HK-2 (cell line): Measurements from ENCODE around the gene PPP1R1B.

ENCODE experiments used
- DNase-seq: peaks from one replicate; pipeline ENCODE4 v3.0.0-alpha.2; 2018; ENCODE audit not compliant: unreplicated experiment

The PPP1R1B gene

DNA sequence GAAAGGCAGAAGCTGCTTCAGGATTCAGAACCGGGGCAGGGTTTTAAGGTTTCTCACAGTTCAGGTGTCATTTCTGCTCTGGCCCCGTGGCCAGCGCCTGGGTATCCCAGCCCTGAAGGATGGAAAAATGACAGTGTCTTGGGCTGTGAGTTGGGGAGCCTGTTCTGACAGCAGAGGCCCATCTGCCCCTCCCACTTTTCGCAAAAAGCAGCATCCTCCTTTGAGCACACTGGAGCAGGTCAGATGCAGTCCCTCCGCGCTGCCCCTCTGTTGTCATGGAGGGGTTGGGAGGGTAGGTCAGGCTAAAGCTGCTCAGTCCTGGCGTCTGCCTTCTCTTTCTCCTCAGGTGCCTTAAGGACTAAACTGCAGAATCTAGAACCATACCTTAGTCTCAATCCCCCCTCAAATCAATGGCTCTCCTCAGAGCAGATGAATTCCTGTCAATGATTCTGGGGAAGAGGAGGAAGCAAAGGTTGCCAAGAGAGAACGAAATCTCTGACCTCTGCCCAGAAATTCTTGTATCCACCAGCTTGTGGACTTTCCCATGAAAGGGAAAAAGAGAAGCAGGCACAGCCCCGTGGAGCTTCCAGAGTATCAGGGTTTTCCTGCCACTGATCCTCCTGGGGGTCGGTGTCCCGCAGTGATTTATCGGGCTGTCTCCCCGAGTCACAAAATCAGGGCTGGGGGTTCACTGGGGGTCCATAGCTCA, 26.3 kb upstream of the PPP1R1B start:
- DNase-seq = no peak

DNA sequence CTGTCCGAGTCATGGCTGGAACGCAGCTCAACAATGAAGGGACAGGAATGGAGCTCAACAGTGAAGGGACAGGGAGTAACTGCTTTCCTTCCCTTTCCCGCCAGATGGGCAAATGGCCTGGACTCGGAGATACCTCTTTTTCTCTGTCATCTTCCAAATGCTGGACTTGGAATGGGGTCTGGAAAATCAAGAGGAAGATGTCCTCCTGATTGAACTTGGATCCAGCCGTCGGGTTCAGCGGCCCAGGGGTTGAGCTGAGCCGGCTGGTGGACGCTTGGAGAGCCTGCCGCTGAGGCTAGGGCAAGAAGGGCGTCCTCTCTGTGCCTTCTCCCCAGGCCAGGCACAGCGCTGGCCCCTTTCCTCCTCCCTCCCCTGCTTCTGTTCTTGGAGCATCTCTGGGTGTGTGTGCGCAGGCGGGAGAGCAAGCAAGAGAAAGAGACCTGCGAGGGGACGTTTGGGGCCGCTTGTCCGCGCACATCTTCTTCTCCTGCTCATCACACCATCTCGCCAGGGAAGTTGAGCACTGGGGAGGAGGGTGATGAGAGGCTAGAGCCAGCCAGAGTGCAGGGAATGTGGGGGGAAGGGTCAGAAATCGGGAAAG, 25.7 kb upstream of the PPP1R1B start:
- no peak for DNase-seq

GRCh38 chr17:39601758-39602532, 24.8 kb upstream of the PPP1R1B start:
- no peak for DNase-seq

- no peak for DNase-seq
Measured at GRCh38 chr17:39602533-39603303, 24.0 kb upstream of the PPP1R1B start.

DNA sequence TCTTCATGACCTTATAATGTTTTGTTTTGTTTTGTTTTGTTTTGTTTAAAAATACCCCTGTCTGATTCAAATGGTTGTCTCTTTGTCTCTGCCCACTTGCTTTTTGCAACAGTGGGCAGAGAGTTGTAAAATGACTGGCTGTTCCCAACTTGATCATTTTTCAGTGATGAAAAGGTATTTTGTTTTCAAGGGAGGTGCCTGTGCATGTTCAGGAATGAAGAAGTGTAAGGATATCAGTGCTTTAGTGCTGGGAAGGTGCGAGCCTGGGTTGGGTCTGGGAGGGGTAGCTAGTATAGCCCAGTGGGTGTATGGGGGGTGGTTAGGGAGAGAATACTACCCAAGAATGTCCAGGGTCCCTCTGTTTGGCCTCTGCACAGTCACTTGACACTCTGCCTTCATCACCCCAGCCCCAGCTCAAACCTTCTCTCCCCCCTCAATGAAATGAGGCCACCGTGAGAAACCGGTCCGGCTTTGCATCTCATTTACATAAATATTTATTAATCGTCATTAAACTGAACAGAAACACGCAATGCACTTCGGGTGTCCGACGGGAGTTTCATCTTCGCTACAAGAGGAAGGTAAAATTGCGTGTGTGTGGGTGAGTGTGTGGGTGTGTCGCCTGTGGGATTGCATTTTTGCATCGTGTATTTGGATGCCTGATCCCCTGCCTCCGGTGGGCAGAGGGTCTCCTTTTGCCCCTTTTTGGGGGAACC, 23.3 kb upstream of the PPP1R1B start:
- no peak for DNase-seq

DNA sequence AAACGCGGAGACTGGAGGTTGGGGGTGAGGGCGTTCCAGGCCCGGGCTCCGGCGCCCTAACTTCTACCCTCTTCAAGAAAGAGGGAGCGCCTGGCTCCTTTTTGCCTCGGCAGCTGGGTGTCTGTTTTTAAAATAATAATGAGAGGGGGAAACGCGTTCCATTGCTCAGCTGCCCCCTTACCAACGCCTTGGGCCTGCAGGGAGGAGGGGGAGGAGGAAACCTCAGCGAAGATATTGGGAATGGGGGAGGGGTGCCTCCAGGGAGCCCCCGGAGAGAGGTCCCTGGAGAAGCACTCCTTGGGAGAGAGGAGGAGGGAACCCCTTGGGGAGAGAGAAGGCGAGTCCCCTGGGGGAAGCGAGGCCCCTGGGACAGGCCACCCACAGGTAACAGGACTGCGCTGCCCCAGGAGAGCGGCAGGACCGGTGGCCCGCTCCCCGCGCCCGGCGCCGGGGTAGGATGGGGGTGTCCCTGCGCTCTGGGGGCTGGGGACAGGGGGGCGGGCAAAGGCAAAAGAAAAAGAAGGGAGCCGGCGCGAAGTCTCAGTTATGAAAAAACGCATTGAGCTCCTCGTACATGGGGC, 21.8 kb upstream of the PPP1R1B start:
- no peak for DNase-seq

DNA sequence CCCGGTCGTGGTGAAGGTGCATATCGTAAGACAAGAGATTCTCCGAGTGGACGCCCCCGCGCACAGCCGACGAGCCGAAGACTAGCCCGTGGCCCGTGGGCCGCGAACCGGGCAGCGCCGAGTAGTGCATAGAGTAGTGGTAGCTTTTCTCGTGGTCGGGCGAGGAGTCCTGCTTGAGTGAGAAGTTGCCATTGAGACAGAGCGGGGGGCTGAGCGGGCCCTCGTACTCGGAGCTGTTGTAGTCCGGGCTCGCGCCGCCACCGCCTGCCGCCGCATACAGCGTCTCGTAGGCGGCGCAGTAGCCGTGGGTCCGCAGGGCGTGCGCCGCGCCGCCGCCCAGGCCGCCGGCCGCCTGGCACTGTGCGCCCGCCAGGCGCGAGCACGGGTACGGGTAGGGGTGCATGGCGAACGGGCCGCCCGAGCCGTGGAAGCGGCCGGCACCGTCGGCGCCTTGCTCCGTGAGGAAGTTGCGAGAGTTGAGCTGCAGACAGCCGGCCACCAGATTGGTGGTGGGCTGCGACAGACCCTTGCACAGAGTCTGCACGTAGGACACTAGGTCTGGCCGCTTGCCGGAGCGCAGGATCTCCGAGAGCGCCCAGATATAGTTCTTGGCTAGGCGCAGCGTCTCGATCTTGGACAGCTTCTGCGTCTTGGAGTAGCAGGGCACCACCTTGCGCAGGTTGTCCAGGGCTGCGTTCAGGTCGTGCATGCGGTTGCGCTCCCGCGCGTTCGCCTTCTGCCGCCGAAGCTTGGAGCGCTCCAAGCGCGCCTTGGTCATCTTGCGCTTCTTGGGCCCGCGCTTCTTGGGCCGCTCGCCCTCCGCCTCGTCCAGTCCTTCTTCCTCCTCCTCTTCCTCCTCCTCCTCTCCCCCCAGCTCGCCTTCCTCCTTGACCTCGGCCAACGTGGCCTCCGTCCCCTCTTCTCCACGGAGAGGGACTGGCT, 21.0 kb upstream of the PPP1R1B start:
- DNase-seq = no peak

GRCh38 chr17:39606434-39607056, 20.2 kb upstream of the PPP1R1B start:
- DNase-seq = no peak

GRCh38 chr17:39607057-39607850, 19.5 kb upstream of the PPP1R1B start:
- DNase-seq = no peak

- no peak for DNase-seq
Measured at GRCh38 chr17:39607851-39608130, 19.0 kb upstream of the PPP1R1B start, which contains the start of gene NEUROD2. Gene NEUROD2 (minus strand): TSS chr17:39607920. CDS start chr17:39606599, 1,321 bp downstream.

- no peak for DNase-seq
Measured at GRCh38 chr17:39608142-39608981, 18.4 kb upstream of the PPP1R1B start.

DNA sequence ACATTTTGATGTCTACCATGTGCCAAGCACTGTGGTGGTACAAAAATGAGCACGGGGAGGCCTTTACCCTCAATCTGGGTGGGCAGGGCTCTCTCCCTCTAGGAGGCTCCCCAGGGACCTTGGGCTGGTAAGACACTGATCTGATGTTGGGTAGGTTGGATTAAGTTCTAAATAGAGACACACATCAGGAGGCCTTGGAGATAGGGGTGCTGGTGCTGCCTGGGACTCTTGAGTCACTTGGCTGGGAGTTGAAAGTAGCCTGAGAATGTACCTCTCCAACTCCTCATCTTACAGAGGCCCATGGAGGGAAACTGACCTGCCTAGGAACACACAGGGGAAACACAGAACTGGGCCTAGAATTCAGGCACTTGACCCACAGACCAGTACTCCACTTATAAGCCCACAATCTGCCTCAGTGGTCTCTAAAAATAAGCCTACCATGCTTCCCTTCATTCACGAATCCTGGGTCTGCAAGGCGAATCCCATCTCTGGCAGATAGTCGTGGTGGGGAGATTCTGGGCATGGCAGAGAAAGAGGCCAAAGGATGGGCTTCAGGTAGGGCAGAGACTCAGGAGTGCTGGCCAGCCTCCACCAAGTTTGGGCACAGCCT, 17.2 kb upstream of the PPP1R1B start:
- DNase-seq = no peak

DNA sequence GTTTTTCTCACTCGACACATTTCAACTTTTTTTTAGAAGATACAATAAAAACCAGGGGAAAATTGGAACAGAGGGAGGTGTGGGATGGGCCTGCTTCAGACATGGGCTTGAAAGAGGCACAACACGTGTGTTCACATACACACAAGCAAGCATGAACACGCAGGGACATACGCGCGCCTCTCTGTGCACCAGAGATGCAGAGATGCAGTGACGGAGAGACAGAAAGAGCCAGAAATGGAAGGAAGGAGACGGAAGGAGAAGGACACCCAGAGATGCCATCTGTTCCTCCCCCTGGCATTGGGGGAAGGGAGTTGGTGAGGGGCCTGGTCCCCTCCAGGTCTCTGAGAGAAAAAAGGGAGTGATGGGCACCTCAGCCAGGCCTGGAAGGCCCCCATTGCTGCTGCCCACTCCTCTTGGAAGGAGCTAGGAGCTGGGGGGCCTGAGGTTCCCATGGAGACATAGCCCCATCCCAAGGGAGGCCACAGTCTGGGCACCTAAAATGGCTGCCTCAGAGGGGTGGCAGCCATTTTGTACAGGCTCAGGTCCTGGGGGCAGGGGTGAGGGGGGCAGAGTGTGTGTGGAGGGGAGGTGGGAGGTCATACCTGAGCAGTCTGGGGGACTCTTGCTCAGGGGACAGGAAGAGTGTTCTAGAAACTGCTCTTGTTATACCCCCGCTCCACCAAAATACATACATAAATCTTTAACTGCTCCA, 15.2 kb upstream of the PPP1R1B start:
- no peak for DNase-seq

DNA sequence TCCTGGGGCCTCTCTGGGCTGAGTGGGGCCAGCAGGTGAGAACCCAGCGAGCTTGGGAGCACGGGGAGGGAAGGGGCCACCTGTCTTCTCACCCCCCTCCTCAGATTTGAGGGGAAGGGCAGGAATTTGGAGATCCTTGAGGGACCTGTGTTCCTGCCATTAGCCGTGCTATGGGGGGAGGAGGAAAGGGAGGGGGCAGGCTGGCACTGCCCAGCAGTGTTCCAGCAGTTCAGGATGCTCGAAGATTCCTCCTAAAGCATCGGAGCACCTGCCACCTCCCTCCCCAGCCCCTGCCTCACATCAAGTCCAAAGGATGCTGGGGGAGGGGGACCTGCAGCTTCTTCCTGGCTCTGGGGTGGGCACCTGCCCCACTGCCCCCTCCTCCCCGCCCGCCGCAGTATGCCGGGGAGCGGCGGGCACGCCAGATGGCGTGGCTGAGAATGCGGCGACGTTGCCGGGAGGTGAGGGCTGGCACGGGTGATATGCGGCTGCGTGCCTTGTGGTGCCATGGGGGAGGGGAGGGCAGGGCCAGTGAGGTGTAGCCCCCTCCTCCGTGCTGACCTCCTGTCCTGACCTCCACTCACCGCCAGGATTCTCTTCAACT, 14.4 kb upstream of the PPP1R1B start:
- DNase-seq = no peak

DNA sequence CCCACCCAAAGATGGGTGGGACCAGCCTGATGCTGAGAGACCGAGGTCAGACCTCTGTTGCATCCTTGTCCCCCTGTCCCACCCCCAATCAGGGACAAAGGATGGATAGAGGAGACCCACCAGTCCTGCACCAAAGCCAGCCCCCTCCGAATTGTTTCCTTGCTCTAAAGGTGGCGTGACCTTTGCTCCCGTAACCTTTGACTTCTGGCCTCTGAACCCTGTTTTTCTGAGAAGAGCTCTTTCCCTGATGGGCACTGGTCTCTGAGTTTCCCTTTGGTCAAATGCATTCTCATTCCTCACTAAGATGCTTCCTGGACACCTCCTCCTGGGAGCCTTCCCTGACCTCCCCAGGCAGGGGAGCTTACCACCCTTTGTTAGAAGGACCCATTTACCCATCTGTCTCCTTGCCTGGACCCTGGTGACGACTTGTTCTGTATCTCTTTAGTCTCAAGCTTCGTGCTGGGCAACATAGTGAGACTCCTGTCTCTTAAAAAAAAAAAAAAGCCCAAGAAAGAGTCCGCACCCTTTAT, 13.8 kb upstream of the PPP1R1B start:
- no peak for DNase-seq

GRCh38 chr17:39614545-39615157, 12.1 kb upstream of the PPP1R1B start:
- no peak for DNase-seq
